Frontal cortex (tissue), 4 donors: ENCODE results near the gene HAPLN3. TPM values are rescaled to one million over a fixed set of nuclear protein-coding genes. Genes with fewer than 3 reads are reported as not detected.

Source experiments
- DNase-seq, 2 donors: peaks; one replicate each; pipeline ENCODE4 v3.0.0; 2012; ENCODE audit warnings: low spot score in 2 of 2
- FAIRE-seq: peaks from 2 replicates; lab custom pipeline; 2012; peaks lifted over from hg19 to GRCh38; lab: Jason Lieb, UNC
- total RNA-seq: library from RNA; depleted of rRNA; stranded (reverse); fragments of >200 nt; gene quantifications from one replicate; pipeline ENCODE4 v1.2.3, GENCODE V29; 2014
- donor health status: control.
- donor health status: control.
- donor health status: control.

HAPLN3 gene
- total RNA-seq, 1 donor from 2014 or later = 4.1 TPM

DNA sequence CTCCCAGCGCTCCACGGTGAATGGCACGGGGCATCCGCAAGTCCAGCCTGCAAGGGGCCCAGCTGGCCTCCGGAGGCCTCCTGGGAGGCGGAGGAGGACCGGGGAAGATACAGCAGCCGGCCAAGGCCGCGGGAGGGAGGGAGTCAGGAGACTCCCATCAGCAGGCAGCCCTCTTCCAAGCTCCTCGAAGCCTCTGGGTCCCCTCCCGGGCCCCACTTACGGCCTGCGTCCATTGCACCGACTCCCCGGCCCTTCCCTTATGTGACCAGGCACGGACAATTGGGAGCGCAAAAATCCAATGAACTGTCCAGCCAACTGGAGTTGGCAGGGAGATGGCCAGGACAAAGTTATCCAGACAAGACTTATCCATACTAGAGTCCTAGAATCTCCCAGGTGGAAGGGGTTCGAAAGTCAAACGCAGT, 17.2 kb upstream of the HAPLN3 start:
- no peak for FAIRE-seq

GRCh38 chr15:88911766-88912118, 16.4 kb upstream of the HAPLN3 start:
- DNase-seq (no peak), FAIRE-seq (no peak)

More for the DNA sequence above, 17.2 kb upstream of the HAPLN3 start:
- peak in 1 of 2 donors; percentile 29 for DNase-seq

DNA sequence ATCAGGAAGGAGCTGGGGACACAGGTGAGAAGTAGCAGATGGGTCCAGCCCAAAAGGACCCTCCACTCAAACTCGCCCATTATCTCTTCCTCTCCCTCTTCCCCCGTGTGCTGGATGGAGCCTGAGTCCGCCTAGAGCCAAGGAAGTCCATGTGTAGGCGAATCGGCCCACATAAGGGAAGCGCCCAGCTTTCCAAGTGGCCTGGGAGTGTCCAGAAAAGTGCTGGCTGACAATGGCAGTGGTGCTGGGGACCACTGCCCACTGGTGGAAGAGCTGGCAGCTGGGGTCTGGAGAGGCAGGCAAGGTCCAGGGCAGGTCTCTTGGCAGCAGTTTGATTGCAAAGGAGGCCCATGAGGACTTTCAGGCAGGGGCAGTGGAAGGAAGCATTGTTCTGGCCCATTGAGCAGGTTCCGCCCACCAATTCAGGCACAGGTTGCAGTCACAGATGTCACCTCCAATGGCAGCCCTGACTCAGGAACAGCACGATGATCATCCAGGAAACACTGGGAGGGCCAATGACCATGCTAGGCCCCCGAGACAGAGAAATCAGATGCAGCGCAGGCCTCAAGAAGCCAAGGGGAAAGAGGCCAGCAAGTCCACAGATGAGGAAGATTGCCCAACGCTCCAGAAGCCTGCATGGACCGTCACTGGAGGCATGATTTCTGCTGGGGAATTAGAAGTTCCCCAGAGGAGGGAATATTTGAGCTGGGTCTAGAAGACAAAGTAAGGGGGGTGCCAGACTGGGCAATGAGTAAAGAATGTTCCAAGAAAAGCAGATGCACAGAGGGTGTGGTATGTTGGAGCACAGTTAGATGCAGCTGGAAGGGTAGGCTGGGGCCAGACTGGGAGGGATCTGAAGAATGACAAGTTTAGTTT, 14.8 kb upstream of the HAPLN3 start:
- FAIRE-seq (no peak), DNase-seq (peak in 1 of 2 donors; percentile 4)

DNA sequence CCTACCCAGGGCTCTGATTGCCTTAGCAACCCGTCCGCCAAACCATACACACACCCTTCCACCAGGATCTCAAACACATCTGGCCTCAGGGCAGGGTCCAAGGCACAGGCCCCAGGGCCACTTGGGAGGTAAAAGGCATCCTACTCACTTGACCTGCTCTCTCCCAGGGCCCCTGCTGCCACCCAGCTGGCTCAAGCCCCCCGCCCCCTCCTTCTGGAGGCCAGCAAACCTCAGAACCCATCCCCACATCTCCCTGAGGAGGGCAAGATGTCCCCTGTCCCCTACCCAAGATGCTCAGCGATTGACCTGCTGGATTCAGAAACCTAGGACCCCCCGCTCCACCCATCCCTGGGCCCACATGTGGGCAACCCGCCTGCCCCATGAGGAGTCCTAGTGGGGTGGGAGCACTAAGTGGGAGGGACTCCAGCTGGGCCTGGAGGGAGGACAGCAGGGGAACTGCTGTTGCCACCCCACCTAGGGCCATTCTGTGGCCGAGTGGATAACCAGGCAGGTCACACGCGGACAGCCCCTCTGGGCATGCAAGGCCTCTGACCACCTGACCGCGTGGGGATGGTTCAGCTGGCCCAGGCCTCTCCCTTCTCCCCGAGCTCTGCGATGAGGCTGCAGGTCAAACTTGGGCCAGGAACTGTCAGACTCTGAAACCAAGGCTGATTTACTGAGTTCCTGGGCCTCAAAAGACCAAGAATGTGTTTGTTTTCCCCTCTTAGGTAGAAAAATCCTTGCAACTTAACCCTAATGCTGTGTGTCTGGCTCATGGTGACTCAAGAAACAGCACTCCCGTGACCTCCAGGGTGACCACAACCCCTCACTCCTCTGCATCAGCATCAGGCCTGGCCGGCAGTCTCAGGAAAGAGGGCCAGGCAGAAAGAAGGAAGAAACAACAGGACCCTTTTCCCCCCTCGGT, 13.6 kb upstream of the HAPLN3 start:
- DNase-seq (peak in 1 of 2 donors; percentile 2), FAIRE-seq (no peak)

DNA sequence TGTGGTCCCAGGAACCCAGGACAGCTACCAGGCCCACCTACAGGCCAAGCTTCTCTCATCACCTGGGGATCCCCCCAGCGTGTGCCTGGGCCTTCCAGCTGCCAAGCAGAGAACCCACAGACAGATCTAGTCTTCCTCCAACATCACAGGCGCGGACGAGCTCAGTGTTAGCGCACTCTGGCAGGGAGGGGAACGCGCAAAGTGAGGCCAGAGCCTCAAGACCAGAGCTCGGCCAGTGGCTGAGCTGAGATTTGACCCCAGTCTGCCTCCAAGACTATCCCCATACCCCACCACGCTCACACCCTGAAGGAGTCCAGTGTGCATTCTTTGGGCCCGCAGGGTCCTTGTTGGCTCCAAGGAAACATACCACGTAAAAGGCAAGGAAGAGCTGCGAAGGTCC, 12.8 kb upstream of the HAPLN3 start:
- no peak for FAIRE-seq
- DNase-seq = peak in 1 of 2 donors; percentile 2

- DNase-seq = peak in 1 of 2 donors; percentile 4
- no peak for FAIRE-seq
Measured at GRCh38 chr15:88907111-88907510, 11.8 kb upstream of the HAPLN3 start.

GRCh38 chr15:88906551-88906950, 11.2 kb upstream of the HAPLN3 start:
- FAIRE-seq (no peak), DNase-seq (peak in 1 of 2 donors; percentile 1)

DNA sequence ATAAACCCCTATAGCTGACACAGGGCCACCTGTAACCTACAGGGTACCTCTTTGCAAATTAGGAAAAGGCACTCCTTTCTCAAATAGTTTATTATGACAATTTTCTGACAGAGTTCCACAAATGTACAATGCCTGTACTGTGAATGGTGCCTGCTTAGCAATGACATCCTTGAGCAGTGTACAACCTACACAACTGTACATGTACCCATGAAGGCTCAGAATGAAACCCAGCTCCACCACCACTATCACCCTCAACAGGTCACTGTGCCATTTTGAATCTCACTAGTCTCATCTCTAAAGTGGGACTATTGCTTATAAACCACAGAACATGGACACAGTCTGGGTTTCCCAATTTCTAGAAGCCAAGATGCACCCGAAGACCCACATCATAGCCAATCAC, 10.8 kb upstream of the HAPLN3 start:
- FAIRE-seq (no peak), DNase-seq (peak in 1 of 2 donors; percentile 0)

DNA sequence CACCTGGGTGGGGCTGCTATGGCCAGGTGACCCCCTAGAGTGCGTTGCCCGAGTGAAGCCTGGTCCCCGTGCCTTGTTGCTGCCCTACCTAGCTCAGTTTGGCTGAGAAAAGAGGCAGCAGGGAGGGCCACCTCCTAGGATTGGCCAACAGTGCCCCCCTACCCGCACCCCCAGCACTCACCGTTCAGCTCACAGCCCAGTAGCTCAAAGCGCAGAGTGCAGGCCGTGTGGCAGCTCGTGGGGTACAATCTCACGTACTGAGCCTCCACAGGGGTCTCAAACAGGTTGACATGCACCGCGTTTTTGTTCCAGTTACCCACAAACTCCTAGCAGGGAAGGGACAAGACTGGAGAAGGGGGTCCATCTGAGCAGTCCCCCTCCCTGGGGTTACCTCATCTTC, 10.2 kb upstream of the HAPLN3 start:
- DNase-seq (peak in 1 of 2 donors; percentile 1), FAIRE-seq (no peak)

DNA sequence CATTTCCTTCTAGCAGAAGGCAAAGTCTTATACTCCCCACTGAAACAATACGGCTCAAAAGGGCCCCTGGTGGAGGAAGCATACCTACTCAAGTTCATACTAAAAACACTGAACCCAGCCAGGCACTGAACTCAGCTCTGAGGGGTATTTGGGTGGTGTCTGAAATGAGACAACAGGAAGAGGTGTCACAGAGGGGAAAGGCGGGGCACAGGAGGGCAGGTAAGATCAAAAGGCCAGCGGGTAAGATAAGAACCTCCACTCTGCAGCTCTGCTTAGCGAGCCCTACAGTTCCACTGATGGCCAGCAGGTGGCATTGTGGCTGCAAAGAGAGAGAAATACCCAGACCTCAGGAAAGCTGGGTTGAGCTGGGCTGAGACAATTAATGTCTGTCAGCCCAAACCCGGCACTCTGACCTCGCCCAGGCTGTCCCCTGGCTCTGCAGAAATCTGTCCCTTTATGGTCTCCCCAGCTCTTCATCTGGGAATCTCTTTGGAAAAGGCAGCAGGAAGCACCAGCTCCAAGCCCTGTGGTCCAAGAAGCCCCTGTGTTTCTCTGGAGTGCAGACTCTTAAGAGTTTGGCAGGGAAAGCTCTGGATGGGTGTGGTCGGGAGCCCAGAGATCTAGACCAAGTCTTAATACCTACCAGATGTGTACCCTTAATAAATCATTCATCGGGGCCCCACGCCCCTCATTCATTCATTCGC, 9.4 kb upstream of the HAPLN3 start:
- FAIRE-seq (no peak), DNase-seq (peak; percentile 73 to 81)

DNA sequence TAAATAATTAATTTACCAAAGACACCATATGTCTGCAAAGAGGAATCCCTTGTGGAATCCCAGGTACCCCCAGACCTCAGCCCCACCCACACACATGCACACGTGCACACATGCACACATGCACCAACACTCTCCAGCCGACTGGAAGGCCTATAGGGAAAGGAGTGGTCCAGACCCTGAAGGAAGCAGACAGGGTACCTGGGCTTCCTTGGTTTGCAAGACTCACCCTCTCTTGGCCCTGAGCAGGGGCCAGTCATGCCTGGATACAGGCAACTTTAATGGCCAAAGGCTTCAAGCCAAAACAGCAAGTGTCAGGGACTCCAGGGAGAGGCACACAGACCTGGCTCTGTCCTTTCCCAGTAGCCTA, 8.9 kb upstream of the HAPLN3 start:
- DNase-seq = no peak
- FAIRE-seq = no peak

- no peak for FAIRE-seq
- no peak for DNase-seq
Measured at GRCh38 chr15:88902846-88903245, 7.5 kb upstream of the HAPLN3 start.

DNA sequence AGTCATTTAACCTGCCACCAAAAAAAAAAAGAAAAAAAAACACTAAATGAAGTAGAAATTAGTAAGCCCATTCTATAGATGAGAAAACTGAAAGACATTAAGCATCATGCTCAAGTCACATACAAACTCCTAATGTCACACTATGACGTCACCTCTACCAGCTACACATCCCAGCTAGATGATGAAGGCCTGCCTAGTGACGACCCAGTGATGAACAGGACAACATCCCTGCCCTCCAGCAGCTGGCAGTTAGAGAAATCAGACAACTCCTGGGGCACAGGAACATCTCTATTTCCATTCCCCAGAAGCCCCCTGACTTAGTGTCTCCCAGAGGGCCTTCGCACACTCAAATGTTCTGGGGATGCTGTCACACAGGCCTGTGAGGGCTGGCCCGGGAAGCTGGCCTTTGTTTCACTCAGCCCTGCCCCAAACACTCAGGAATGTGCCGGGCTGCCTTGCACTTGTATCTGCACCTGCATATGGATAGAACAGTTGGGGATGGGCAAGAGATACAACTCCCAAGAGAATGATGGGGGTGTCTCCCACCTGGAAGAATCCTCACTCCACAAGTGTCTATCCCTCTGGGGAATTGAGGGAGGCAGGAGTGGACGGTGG, 7.0 kb upstream of the HAPLN3 start:
- DNase-seq (no peak), FAIRE-seq (no peak)

GRCh38 chr15:88901508-88902220, 6.3 kb upstream of the HAPLN3 start:
- DNase-seq = no peak
- FAIRE-seq = no peak

GRCh38 chr15:88900982-88901418, 5.7 kb upstream of the HAPLN3 start:
- FAIRE-seq = no peak

GRCh38 chr15:88900309-88900981, 5.1 kb upstream of the HAPLN3 start:
- no peak for FAIRE-seq
- no peak for DNase-seq

More at GRCh38 chr15:88900982-88901418, 5.7 kb upstream of the HAPLN3 start:
- no peak for DNase-seq

DNA sequence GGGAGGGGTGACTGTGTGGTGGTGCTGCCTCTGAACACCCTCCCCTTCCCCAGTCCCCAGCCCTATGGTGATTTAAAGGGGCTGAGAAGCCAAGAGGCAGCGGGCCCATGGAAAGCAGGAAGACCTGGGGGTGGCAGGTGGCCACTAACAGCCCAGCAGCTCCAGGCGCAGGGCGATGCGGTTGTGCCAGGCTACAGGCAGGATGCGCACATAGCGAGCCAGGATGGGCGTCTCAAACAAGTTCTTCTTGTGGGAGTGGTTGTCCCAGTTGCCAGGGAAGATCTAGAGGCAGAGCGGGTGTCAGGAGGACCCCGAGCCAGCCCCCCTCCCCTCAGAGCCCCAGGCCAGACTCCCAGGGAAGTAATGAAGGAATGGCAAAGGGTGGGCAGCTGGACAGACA, 3.9 kb upstream of the HAPLN3 start:
- no peak for DNase-seq
- FAIRE-seq = no peak

DNA sequence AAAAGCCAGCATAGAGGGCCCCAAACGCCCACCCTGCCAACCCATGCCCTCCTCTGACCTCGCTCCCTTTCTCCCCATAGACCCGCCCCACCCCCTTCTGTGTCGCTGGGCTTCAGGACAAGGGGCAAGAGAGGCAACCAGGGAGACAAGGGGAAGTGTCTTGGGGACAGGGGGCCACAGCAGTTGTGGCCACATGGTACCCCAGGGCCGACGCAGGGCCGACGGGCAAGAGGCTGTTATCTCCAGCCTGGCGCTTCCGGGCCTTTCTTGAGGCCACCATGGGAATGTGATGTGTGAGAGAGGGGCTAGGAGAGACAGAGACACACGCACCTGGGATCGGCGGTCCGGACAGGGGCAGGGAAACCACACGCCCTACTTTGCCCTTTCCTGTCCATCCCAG, 3.4 kb upstream of the HAPLN3 start:
- DNase-seq = no peak
- FAIRE-seq = no peak
